ENCODE results near the gene SQSTM1. TPM values are rescaled to one million over a fixed set of nuclear protein-coding genes. Genes with fewer than 3 reads are reported as not detected.
A peak's percentile ranks its signal among the peaks of the same experiment; 100 is the strongest.

Gene SQSTM1
- total and polyA plus RNA-seq, 2 of the 8 experiments (the other 6 are each of a cell fraction or from before 2014, with no cell fraction given), result 78.6 to 110 TPM

GRCh38 chr5:179821298-179822058 lies 773 bp downstream of the SQSTM1 start:
- H3K4me3 ChIP-seq (ENCODE audit: extremely low read depth in 1 of 4, insufficient read depth in 2 of 4, low read depth in 3 of 4, low read length in 4 of 4), result peak overlapping the region; percentile 75 to 91 (median 83)
- peaks cover 14% of the 10 kb centered on the region; the same call in 1 of the 2 replicates for H3K23me2 ChIP-seq (ENCODE audit: low read depth, low read length)
- H4K8ac ChIP-seq (ENCODE audit: extremely low read depth, insufficient read depth, low read length), result no peak overlapping the region; the same call in 1 of the 2 replicates
- H3K9ac ChIP-seq (replicated peaks in 1 of 4; ENCODE audit: extremely low read depth in 1 of 4, low read depth in 3 of 4, low read length in 3 of 4), result peak overlapping the region; percentile 55 to 97 (median 88)
- no peak overlapping the region for H4K5ac ChIP-seq (ENCODE audit: insufficient read length, low read depth, low read length)
- peaks cover 8 to 25% of the 10 kb centered on the region in 2 experiments for H4K20me1 ChIP-seq (replicated peaks in 1 of 2; ENCODE audit: control insufficient read depth in 1 of 2, insufficient read depth in 2 of 2, low read length in 2 of 2)
- H2AFZ ChIP-seq (ENCODE audit: low read length), result no peak overlapping the region
- no peak overlapping the region for H3K56ac ChIP-seq (replicated peaks; ENCODE audit: insufficient read length, low read depth, low read length)
- no peak overlapping the region for H2BK20ac ChIP-seq (ENCODE audit: low read length)
- ChIA-PET CTCF (ENCODE audit: partially characterized antibody) (interaction anchor here (0.6 to 1.3 kb wide), 6 partner anchors 8 to 41 kb away, joined by 3 to 6 read pairs (median 3); no protein-coding TSS in a partner anchor), POLR2A (ENCODE audit: partially characterized antibody) (interaction anchor here (0.6 to 12.6 kb wide), 21 partner anchors 7 to 120 kb away, joined by 3 to 207 read pairs (median 4); partner anchors contain the start of genes LTC4S, MAML1, MGAT4B and MRNIP)
- DNase-seq (ENCODE audit: low read depth in 1 of 2, low spot score in 2 of 2), result peak in 1 of 2 experiments; percentile 80
- no peak for FAIRE-seq
- peaks cover 4 to 28% of the 10 kb centered on the region in 2 experiments; a peak in 2 of 4 replicates for H3K79me2 ChIP-seq (ENCODE audit: control insufficient read depth in 1 of 2, insufficient read depth in 2 of 2, low read length in 2 of 2)
- H3K14ac ChIP-seq (ENCODE audit: insufficient read length), result no peak overlapping the region
- peaks cover 0 to 3% (median under 1%) of the 10 kb centered on the region in 4 experiments; a peak in 2 of 7 replicates for H3K27me3 ChIP-seq (replicated peaks in 1 of 4; ENCODE audit: control insufficient read depth in 3 of 4, extremely low read depth in 1 of 4, insufficient read depth in 3 of 4, low read length in 3 of 4)
- H3K18ac ChIP-seq (ENCODE audit: extremely low read depth, low read length), result 0 out of 2 replicates have a peak overlapping the region, but pooled peaks have one; percentile 9
- no peak overlapping the region for H2BK12ac ChIP-seq (ENCODE audit: low read depth, low read length)
- WGBS, 2 experiments (ENCODE audit: extremely low coverage in 1 of 2, insufficient coverage in 1 of 2, insufficient read length in 1 of 2, insufficient replicate concordance in 2 of 2, low coverage in 1 of 2, low lambda C conversion rate in 2 of 2, missing lambda C conversion rate in 1 of 2), result 2% methylated on average over 40 of the region's 54 CpGs; no CpG with 5 or more reads in 1 of the 2 experiments
- H2AK5ac ChIP-seq (ENCODE audit: low read depth, low read length), result no peak overlapping the region
- peaks cover 8% of the 10 kb centered on the region for H3K79me1 ChIP-seq (ENCODE audit: low read depth, low read length)
- H4K91ac ChIP-seq (replicated peaks; ENCODE audit: insufficient read length, low read length), result no peak overlapping the region
- peaks cover 4 to 38% (median 33%) of the 10 kb centered on the region in 4 experiments for H3K4me1 ChIP-seq (replicated peaks in 1 of 4; ENCODE audit: control insufficient read depth in 3 of 4, insufficient read depth in 4 of 4, low read length in 3 of 4)
- peak overlapping the region; percentile 91; the same call in 1 of the 2 replicates for H3K27ac ChIP-seq (ENCODE audit: low read depth, low read length)
- no peak overlapping the region for H3K23ac ChIP-seq (ENCODE audit: insufficient read length)
- no peak overlapping the region for H2BK120ac ChIP-seq (replicated peaks; ENCODE audit: low read depth, low read length)
- H3K36me3 ChIP-seq (ENCODE audit: control insufficient read depth in 2 of 4, insufficient read depth in 4 of 4, low read length in 3 of 4), result peaks cover 6 to 33% (median 27%) of the 10 kb centered on the region in 4 experiments; a peak in 7 of 8 replicates
- peak overlapping the region; percentile 54 to 81 for H3K4me2 ChIP-seq (ENCODE audit: insufficient read depth in 1 of 2, low read depth in 2 of 2, low read length in 2 of 2)
- no peaks in the 10 kb centered on the region for H3K9me3 ChIP-seq (ENCODE audit: insufficient read depth in 2 of 2, low read depth in 1 of 2, low read length in 1 of 2)
- no peak overlapping the region for H3K4ac ChIP-seq (replicated peaks; ENCODE audit: insufficient read length, low read depth, low read length)
- H2BK5ac ChIP-seq (ENCODE audit: low read depth, low read length), result peak overlapping the region; percentile 96; the same call in 1 of the 2 replicates
- no peak overlapping the region for H2BK15ac ChIP-seq (ENCODE audit: low read length)
- TF ChIP-seq ASH2L (IDR thresholded peaks at IDR 0.05; ENCODE audit: low read length), result peak; percentile 23
- TF ChIP-seq KDM1A (IDR thresholded peaks at IDR 0.05; ENCODE audit: borderline replicate concordance, low read length), result no peak
- 0 out of 4 replicates have a peak, but pooled peaks of 1 of the 3 experiments have one; percentile 11 for TF ChIP-seq CTCF (IDR thresholded peaks at IDR 0.05; ENCODE audit: control extremely low read depth in 1 of 3, insufficient read depth in 1 of 3, low read depth in 1 of 3, low read length in 3 of 3)
- no peak for TF ChIP-seq KDM5A (IDR thresholded peaks at IDR 0.05; ENCODE audit: low read length)
- TF ChIP-seq JUN (IDR thresholded peaks at IDR 0.05; ENCODE audit: low read depth, low read length), result no peak
- TF ChIP-seq FOSL1 (IDR thresholded peaks at IDR 0.05; ENCODE audit: insufficient read depth, low read depth, low read length), result no peak
- no peak for TF ChIP-seq BRCA1 (IDR thresholded peaks at IDR 0.05; ENCODE audit: low read depth, low read length)
- no peak for TF ChIP-seq PHF8 (conservative IDR thresholded peaks at IDR 0.05; ENCODE audit: low read depth, low read length)

Measured in H1 (cell line).